Measurements from ENCODE around the gene AP5M1. TPM values are rescaled to one million over a fixed set of nuclear protein-coding genes. Genes with fewer than 3 reads are reported as not detected.

AP5M1 gene
- total and polyA plus RNA-seq, 2 of the 13 experiments (the other 11 are each of a cell fraction or from before 2014, with no cell fraction given): 14.8 to 35.0 TPM

GRCh38 chr14:57268161-57269069, at the start of gene AP5M1, which contains the start of gene EXOC5 (continued):
- TF ChIP-seq HMG20B (CRISPR knock-in tag; conservative IDR thresholded peaks at IDR 0.05): 0 out of 2 replicates have a peak, but pooled peaks have one; percentile 20
- peak; percentile 55; the same call in 1 of the 2 replicates for TF ChIP-seq ZNF160 (CRISPR knock-in tag; IDR thresholded peaks at IDR 0.05)
- peak; percentile 91 for TF ChIP-seq ZNF136 (CRISPR knock-in tag; IDR thresholded peaks at IDR 0.05; ENCODE audit: low read depth)
- peak; percentile 62; the same call in 1 of the 2 replicates for TF ChIP-seq MYC (CRISPR knock-in tag; IDR thresholded peaks at IDR 0.05; ENCODE audit: borderline replicate concordance)
- TF ChIP-seq NR3C1 (CRISPR knock-in tag; IDR thresholded peaks at IDR 0.05): no peak
- TF ChIP-seq ZNF432 (CRISPR knock-in tag; IDR thresholded peaks at IDR 0.05; ENCODE audit: borderline replicate concordance): no peak
- no peak for TF ChIP-seq NFRKB (IDR thresholded peaks at IDR 0.05)
- TF ChIP-seq ZNF589 (CRISPR knock-in tag; conservative IDR thresholded peaks at IDR 0.05): peak; percentile 85
- no peak for TF ChIP-seq HOXA5 (CRISPR knock-in tag; IDR thresholded peaks at IDR 0.05)
- peak; percentile 75; the same call in 1 of the 2 replicates for TF ChIP-seq MEIS1 (CRISPR knock-in tag; IDR thresholded peaks at IDR 0.05; ENCODE audit: borderline replicate concordance)
- peak; percentile 52; the same call in 1 of the 2 replicates for TF ChIP-seq FOXP4 (CRISPR knock-in tag; IDR thresholded peaks at IDR 0.05)
- peak; percentile 37; the same call in 1 of the 2 replicates for TF ChIP-seq ZFP37 (CRISPR knock-in tag; IDR thresholded peaks at IDR 0.05; ENCODE audit: borderline replicate concordance)
- TF ChIP-seq STAT5B (CRISPR knock-in tag; IDR thresholded peaks at IDR 0.05): no peak
- no peak for TF ChIP-seq MEF2D (CRISPR knock-in tag; IDR thresholded peaks at IDR 0.05)
- no peak for TF ChIP-seq MAFG (CRISPR knock-in tag; IDR thresholded peaks at IDR 0.05)
- no peak for TF ChIP-seq GTF3A (CRISPR knock-in tag; conservative IDR thresholded peaks at IDR 0.05)
- no peak for TF ChIP-seq SP5 (CRISPR knock-in tag; IDR thresholded peaks at IDR 0.05; ENCODE audit: borderline replicate concordance, low read depth)
- peak; percentile 85 for TF ChIP-seq TAF1 (CRISPR knock-in tag; IDR thresholded peaks at IDR 0.05)
- TF ChIP-seq HIVEP1 (CRISPR knock-in tag; IDR thresholded peaks at IDR 0.05): peak; percentile 81
- TF ChIP-seq CERS6 (CRISPR knock-in tag; IDR thresholded peaks at IDR 0.05): no peak
- TF ChIP-seq ZNF782 (CRISPR knock-in tag; IDR thresholded peaks at IDR 0.05; ENCODE audit: borderline replicate concordance): 0 out of 2 replicates have a peak, but pooled peaks have one; percentile 73
- TF ChIP-seq PRMT3 (CRISPR knock-in tag; IDR thresholded peaks at IDR 0.05; ENCODE audit: borderline replicate concordance, low read depth): peak; percentile 18; the same call in 1 of the 2 replicates
- peak; percentile 61; the same call in 1 of the 2 replicates for TF ChIP-seq NR0B2 (CRISPR knock-in tag; IDR thresholded peaks at IDR 0.05)
- no peak; the same call in 1 of the 2 replicates for TF ChIP-seq GATA4 (IDR thresholded peaks at IDR 0.05; ENCODE audit: borderline replicate concordance, low read depth)
